Stimulated activated CD8-positive, alpha-beta memory T cell treated with anti-CD3 and anti-CD28 coated beads, Interleukin-4, amount 100 ng/mL, for 4 hours (primary cell): ENCODE measurements around the gene PRDM16.

Experiments used
- DNase-seq, 2 donors: peaks; one replicate each; pipeline ENCODE4 v3.0.0-alpha.2; 2020; ENCODE audit warnings: low read depth in 2 of 2, low spot score in 1 of 2

Gene PRDM16

GRCh38 chr1:3069491-3070308 lies 697 bp downstream of the PRDM16 start:
- DNase-seq: no peak

- no peak for DNase-seq
Measured at GRCh38 chr1:3070309-3070643, 1.3 kb downstream of the PRDM16 start.

GRCh38 chr1:3070644-3071564 lies 1.9 kb downstream of the PRDM16 start:
- no peak for DNase-seq

- DNase-seq: no peak
Measured at GRCh38 chr1:3071565-3072390, 2.8 kb downstream of the PRDM16 start.

GRCh38 chr1:3072391-3073185 lies 3.6 kb downstream of the PRDM16 start:
- DNase-seq: no peak

GRCh38 chr1:3073186-3073488 lies 4.1 kb downstream of the PRDM16 start:
- DNase-seq: no peak

GRCh38 chr1:3073489-3074296 lies 4.7 kb downstream of the PRDM16 start:
- no peak for DNase-seq

- no peak for DNase-seq
Measured at GRCh38 chr1:3074297-3074741, 5.3 kb downstream of the PRDM16 start.

- no peak for DNase-seq
Measured at GRCh38 chr1:3074800-3075199, 5.8 kb downstream of the PRDM16 start.

- DNase-seq: no peak
Measured at GRCh38 chr1:3075666-3076362, 6.8 kb downstream of the PRDM16 start.

- DNase-seq: no peak
Measured at GRCh38 chr1:3076363-3076740, 7.3 kb downstream of the PRDM16 start.

- no peak for DNase-seq
Measured at GRCh38 chr1:3077081-3077480, 8.1 kb downstream of the PRDM16 start.

- no peak for DNase-seq
Measured at GRCh38 chr1:3077561-3077960, 8.6 kb downstream of the PRDM16 start.

GRCh38 chr1:3078430-3078861 lies 9.4 kb downstream of the PRDM16 start:
- DNase-seq: no peak

GRCh38 chr1:3078871-3079270 lies 9.9 kb downstream of the PRDM16 start:
- no peak for DNase-seq

GRCh38 chr1:3079381-3080052 lies 10.5 kb downstream of the PRDM16 start:
- no peak for DNase-seq

- no peak for DNase-seq
Measured at GRCh38 chr1:3080053-3080955, 11.3 kb downstream of the PRDM16 start.
